Neural cell (in vitro differentiated cells): ENCODE data around the gene RUNX1. TPM values are rescaled to one million over a fixed set of nuclear protein-coding genes. Genes with fewer than 3 reads are reported as not detected.

ENCODE experiments used
- H2AFZ ChIP-seq: fragments of 200-600, 300-800 bp; sonication (generic), shearing (Covaris generic); 2 replicates; pipeline ENCODE4 v1.6.0; 2014; ENCODE audit warnings: low read depth, mild to moderate bottlenecking, antibody characterized with exemption, low read length, moderate library complexity
- H3F3A ChIP-seq: fragments of 200-600 bp; shearing (Covaris generic); 2 replicates; pipeline ENCODE4 v1.6.1; 2016; ENCODE audit warnings: mild to moderate bottlenecking, moderate library complexity, mixed read lengths, antibody characterized with exemption, low read length; ENCODE audit not compliant: insufficient read depth, poor library complexity, severe bottlenecking
- H3K27ac ChIP-seq: fragments of 200-600, 300-800 bp; sonication (generic), shearing (Covaris generic); 2 replicates; pipeline ENCODE4 v1.5.1; 2014; ENCODE audit warnings: mild to moderate bottlenecking, low read length, moderate library complexity
- H3K27me3 ChIP-seq: fragments of 300-800, 200-600 bp; sonication (generic), shearing (Covaris generic); 2 replicates; pipeline ENCODE4 v1.6.0; 2014; ENCODE audit warnings: mild to moderate bottlenecking, low read depth, low read length, moderate library complexity; ENCODE audit not compliant: insufficient read depth
- H3K36me3 ChIP-seq: fragments of 300-800, 200-600 bp; sonication (generic), shearing (Covaris generic); 2 replicates; pipeline ENCODE4 v1.5.1; 2014; ENCODE audit warnings: mild to moderate bottlenecking, antibody characterized with exemption, low read length, moderate library complexity; ENCODE audit not compliant: insufficient read depth
- H3K4me2 ChIP-seq: fragments of 300-800, 200-600 bp; sonication (generic), shearing (Covaris generic); 2 replicates; pipeline ENCODE4 v1.6.0; 2014; ENCODE audit warnings: mild to moderate bottlenecking, low read length
- H3K4me3 ChIP-seq: fragments of 300-800, 200-600 bp; sonication (generic), shearing (Covaris generic); 2 replicates; pipeline ENCODE4 v1.5.1; 2014; ENCODE audit warnings: mild to moderate bottlenecking, low read length, moderate library complexity
- H3K79me2 ChIP-seq: fragments of 200-600 bp; shearing (Covaris generic); replicated peaks from 2 replicates; pipeline ENCODE4 v1.6.0; 2014; ENCODE audit warnings: mild to moderate bottlenecking, low read length, moderate library complexity; ENCODE audit not compliant: insufficient read depth
- H3K9ac ChIP-seq: fragments of 300-800, 200-600 bp; sonication (generic), shearing (Covaris generic); 2 replicates; pipeline ENCODE4 v1.6.1; 2016; ENCODE audit warnings: mild to moderate bottlenecking, low read length, mixed read lengths
- H3K9me2 ChIP-seq: fragments of 200-600 bp; shearing (Covaris generic); 2 replicates; pipeline ENCODE4 v1.6.1; 2016; ENCODE audit warnings: mild to moderate bottlenecking, low read length, mixed read lengths; ENCODE audit not compliant: insufficient read depth
- H3K9me3 ChIP-seq: fragments of 200-600, 300-800 bp; sonication (generic), shearing (Covaris generic); 2 replicates; pipeline ENCODE4 v1.6.1; 2016; ENCODE audit warnings: mild to moderate bottlenecking, mixed run types, low read length, moderate library complexity, mixed read lengths
- H4K20me1 ChIP-seq: fragments of 200-600 bp; shearing (Covaris generic); 2 replicates; pipeline ENCODE4 v1.6.1; 2016; ENCODE audit warnings: mild to moderate bottlenecking, mixed run types; ENCODE audit not compliant: insufficient read depth
- EP300 ChIP-seq: fragments of 450-650 bp; conservative IDR thresholded peaks from 2 replicates; pipeline ENCODE4 v1.6.1; 2014; ENCODE audit warnings: antibody characterized with exemption, mild to moderate bottlenecking, moderate library complexity; ENCODE audit not compliant: poor library complexity, severe bottlenecking
- EZH2 ChIP-seq: fragments of 200-600, 300-800 bp; shearing (Covaris generic), sonication (generic); IDR thresholded peaks from 2 replicates; pipeline ENCODE4 v1.6.1; 2014; ENCODE audit warnings: antibody characterized with exemption, low read length, borderline replicate concordance, mild to moderate bottlenecking; ENCODE audit not compliant: insufficient read depth, poor library complexity, severe bottlenecking
- MXI1 ChIP-seq: fragments of 450-650 bp; conservative IDR thresholded peaks from 2 replicates; pipeline ENCODE4 v1.6.1; 2014; ENCODE audit warnings: antibody characterized with exemption, mild to moderate bottlenecking; ENCODE audit not compliant: poor library complexity, severe bottlenecking
- POLR2AphosphoS5 ChIP-seq: IDR thresholded peaks from 2 replicates; pipeline ENCODE4 v1.6.1; 2012
- RAD21 ChIP-seq: fragments of 450-650 bp; conservative IDR thresholded peaks from 2 replicates; pipeline ENCODE4 v1.6.1; 2014; ENCODE audit warnings: antibody characterized with exemption, mild to moderate bottlenecking, moderate library complexity
- SMC3 ChIP-seq: fragments of 450-650 bp; conservative IDR thresholded peaks from 2 replicates; pipeline ENCODE4 v1.6.1; 2014; ENCODE audit warnings: antibody characterized with exemption, mild to moderate bottlenecking, moderate library complexity; ENCODE audit not compliant: poor library complexity
- TAF1 ChIP-seq: IDR thresholded peaks from 2 replicates; pipeline ENCODE4 v1.6.1; 2012; ENCODE audit warnings: low read depth
- polyA plus RNA-seq: library from polyadenylated mRNA; depleted of rRNA; stranded (reverse); fragments of >200 nt; gene quantifications from 2 replicates; pipeline ENCODE4 v1.2.3, GENCODE V29; 2014
- TF ChIP-seq, protein P1 (sequence below): IDR thresholded peaks from 2 replicates; pipeline ENCODE4 v1.6.1; 2012; ENCODE audit warnings: borderline replicate concordance
- TF ChIP-seq, protein P2 (sequence below): fragments of 450-650 bp; IDR thresholded peaks from 2 replicates; pipeline ENCODE4 v1.5.1; 2014; ENCODE audit warnings: antibody characterized with exemption, mild to moderate bottlenecking, moderate library complexity; ENCODE audit not compliant: poor library complexity, severe bottlenecking

Gene RUNX1
- polyA plus RNA-seq, 1 donor from 2014 or later, result not detected

DNA sequence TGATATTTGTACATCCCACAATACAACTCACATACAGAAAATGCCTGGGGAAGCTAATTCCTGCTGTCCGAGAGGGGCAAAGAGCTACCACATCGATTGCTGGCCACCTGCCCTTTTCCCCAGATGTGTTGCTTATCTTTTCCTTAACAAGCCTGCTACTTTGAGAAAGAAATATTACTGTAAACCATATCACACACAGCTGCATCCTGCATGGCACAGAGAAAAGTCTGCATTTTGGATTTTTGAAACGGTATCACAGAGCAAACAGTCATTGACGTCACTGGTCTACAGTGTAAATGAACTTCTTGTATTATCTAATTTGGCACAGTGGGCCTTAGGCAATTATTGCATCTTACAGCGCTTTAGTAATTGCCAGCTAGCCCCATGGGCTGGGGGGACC is 215.6 kb downstream of the RUNX1 start:
- Histone ChIP-seq H3K27ac (no peak overlapping the region), H4K20me1 (no peaks in the 10 kb centered on the region), H3K36me3 (no peaks in the 10 kb centered on the region), H3K79me2 (no peaks in the 10 kb centered on the region), H3K9me2 (no peaks in the 10 kb centered on the region), H3K4me2 (no peak overlapping the region), H3K27me3 (no peaks in the 10 kb centered on the region), H2AFZ (no peak overlapping the region), H3F3A (no peaks in the 10 kb centered on the region), H3K4me3 (no peak overlapping the region), H3K9ac (no peak overlapping the region), H3K9me3 (no peaks in the 10 kb centered on the region)
- TF ChIP-seq EP300 (no peak), MXI1 (no peak), SMC3 (no peak), TAF1 (no peak), POLR2AphosphoS5 (no peak), EZH2 (no peak), RAD21 (no peak)
- TF ChIP-seq, protein P1, sequence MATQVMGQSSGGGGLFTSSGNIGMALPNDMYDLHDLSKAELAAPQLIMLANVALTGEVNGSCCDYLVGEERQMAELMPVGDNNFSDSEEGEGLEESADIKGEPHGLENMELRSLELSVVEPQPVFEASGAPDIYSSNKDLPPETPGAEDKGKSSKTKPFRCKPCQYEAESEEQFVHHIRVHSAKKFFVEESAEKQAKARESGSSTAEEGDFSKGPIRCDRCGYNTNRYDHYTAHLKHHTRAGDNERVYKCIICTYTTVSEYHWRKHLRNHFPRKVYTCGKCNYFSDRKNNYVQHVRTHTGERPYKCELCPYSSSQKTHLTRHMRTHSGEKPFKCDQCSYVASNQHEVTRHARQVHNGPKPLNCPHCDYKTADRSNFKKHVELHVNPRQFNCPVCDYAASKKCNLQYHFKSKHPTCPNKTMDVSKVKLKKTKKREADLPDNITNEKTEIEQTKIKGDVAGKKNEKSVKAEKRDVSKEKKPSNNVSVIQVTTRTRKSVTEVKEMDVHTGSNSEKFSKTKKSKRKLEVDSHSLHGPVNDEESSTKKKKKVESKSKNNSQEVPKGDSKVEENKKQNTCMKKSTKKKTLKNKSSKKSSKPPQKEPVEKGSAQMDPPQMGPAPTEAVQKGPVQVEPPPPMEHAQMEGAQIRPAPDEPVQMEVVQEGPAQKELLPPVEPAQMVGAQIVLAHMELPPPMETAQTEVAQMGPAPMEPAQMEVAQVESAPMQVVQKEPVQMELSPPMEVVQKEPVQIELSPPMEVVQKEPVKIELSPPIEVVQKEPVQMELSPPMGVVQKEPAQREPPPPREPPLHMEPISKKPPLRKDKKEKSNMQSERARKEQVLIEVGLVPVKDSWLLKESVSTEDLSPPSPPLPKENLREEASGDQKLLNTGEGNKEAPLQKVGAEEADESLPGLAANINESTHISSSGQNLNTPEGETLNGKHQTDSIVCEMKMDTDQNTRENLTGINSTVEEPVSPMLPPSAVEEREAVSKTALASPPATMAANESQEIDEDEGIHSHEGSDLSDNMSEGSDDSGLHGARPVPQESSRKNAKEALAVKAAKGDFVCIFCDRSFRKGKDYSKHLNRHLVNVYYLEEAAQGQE, result no peak
- TF ChIP-seq, protein P2, sequence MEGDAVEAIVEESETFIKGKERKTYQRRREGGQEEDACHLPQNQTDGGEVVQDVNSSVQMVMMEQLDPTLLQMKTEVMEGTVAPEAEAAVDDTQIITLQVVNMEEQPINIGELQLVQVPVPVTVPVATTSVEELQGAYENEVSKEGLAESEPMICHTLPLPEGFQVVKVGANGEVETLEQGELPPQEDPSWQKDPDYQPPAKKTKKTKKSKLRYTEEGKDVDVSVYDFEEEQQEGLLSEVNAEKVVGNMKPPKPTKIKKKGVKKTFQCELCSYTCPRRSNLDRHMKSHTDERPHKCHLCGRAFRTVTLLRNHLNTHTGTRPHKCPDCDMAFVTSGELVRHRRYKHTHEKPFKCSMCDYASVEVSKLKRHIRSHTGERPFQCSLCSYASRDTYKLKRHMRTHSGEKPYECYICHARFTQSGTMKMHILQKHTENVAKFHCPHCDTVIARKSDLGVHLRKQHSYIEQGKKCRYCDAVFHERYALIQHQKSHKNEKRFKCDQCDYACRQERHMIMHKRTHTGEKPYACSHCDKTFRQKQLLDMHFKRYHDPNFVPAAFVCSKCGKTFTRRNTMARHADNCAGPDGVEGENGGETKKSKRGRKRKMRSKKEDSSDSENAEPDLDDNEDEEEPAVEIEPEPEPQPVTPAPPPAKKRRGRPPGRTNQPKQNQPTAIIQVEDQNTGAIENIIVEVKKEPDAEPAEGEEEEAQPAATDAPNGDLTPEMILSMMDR, result no peak

DNA sequence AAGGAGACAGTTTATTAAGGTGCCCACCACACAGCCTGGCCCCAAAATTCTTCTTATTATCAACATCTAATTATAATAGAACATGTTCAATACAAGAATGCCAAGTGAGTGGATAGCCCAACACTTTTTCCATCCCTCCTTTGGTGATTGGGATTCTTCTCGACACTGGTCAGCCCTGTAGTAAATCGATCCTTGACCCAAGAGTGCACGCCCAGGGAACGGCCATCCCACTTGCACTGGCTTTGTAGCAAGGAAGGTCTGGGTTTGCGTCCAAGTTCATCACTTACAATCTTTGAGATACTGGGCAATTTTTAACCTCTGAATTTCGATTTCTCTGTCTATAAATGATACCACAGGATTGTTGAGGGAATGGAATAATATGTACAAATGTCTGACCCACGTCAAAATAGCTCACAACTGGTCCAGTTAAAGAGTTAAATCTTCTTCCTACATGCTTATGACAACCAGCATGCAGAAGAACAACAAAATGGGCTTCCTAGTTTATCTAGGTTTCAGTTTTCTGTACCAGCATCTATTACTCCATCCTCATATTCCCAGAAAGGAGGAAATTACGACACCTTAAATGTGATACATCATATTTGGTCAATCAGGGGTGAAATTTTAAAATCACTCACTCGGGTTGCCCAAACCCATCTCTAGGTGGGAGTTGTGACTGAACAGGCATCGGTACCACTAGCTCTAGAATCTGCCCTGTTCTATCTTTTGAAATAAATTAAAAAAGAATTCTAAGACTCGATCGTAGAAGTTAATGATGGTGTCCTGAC is 218.5 kb downstream of the RUNX1 start:
- Histone ChIP-seq H3K79me2 (no peaks in the 10 kb centered on the region), H3K36me3 (no peaks in the 10 kb centered on the region), H3K9ac (no peak overlapping the region), H3K9me2 (no peaks in the 10 kb centered on the region), H2AFZ (no peak overlapping the region), H3K27ac (no peak overlapping the region), H4K20me1 (no peaks in the 10 kb centered on the region), H3K4me2 (no peak overlapping the region), H3K4me3 (no peak overlapping the region), H3K27me3 (no peaks in the 10 kb centered on the region), H3F3A (no peaks in the 10 kb centered on the region), H3K9me3 (no peaks in the 10 kb centered on the region)
- no peak for TF ChIP-seq SMC3
- TF ChIP-seq EZH2, result no peak
- TF ChIP-seq POLR2AphosphoS5, result no peak
- no peak for TF ChIP-seq MXI1
- TF ChIP-seq, protein P2, result no peak
